ENCODE measurements around the gene LCNL1. TPM values are rescaled to one million over a fixed set of nuclear protein-coding genes. Genes with fewer than 3 reads are reported as not detected.

The LCNL1 gene
- total and polyA plus RNA-seq, 2 of the 13 experiments (the other 11 are each of a cell fraction or from before 2014, with no cell fraction given), result not detected

GRCh38 chr9:137025517-137025966 lies 42.7 kb downstream of the LCNL1 start (continued):
- TF ChIP-seq BCL3 (CRISPR knock-in tag; IDR thresholded peaks at IDR 0.05) (no peak), PHB2 (IDR thresholded peaks at IDR 0.05; ENCODE audit: partially characterized antibody) (no peak), POLR2G (IDR thresholded peaks at IDR 0.05; ENCODE audit: low read depth, low read length) (no peak), PHF20 (CRISPR knock-in tag; IDR thresholded peaks at IDR 0.05) (no peak), PCBP1 (IDR thresholded peaks at IDR 0.05; ENCODE audit: borderline replicate concordance, low read depth, low read length) (0 out of 2 replicates have a peak, but pooled peaks have one; percentile 22), ZNF460 (CRISPR knock-in tag; IDR thresholded peaks at IDR 0.05; ENCODE audit: borderline replicate concordance) (no peak), ZNF292 (CRISPR knock-in tag; IDR thresholded peaks at IDR 0.05; ENCODE audit: borderline replicate concordance, low read depth) (no peak), NFKBIZ (CRISPR knock-in tag; IDR thresholded peaks at IDR 0.05) (no peak), FOXO1 (CRISPR knock-in tag; IDR thresholded peaks at IDR 0.05) (no peak), PPARG (CRISPR knock-in tag; conservative IDR thresholded peaks at IDR 0.05) (no peak), FOSL2 (CRISPR knock-in tag; IDR thresholded peaks at IDR 0.05) (no peak), HNRNPH1 (optimal IDR thresholded peaks at IDR 0.05; ENCODE audit: low read depth, low read length) (no peak), MAFF (IDR thresholded peaks at IDR 0.05; ENCODE audit: low read depth, low read length) (no peak), NFYC (CRISPR knock-in tag; IDR thresholded peaks at IDR 0.05) (no peak), RBM22 (optimal IDR thresholded peaks at IDR 0.05; ENCODE audit: low read length) (peak; percentile 51), CC2D1A (CRISPR knock-in tag; IDR thresholded peaks at IDR 0.05) (no peak)
